GM19395 (cell line): ENCODE measurements around the gene WWOX.

Experiments used
- ATAC-seq: cut with Tn5 transposase; IDR thresholded peaks from one replicate; pipeline ENCODE4 v1.9.1; 2021; ENCODE audit warnings: mild to moderate bottlenecking, moderate library complexity; ENCODE audit not compliant: unreplicated experiment

Gene WWOX

DNA sequence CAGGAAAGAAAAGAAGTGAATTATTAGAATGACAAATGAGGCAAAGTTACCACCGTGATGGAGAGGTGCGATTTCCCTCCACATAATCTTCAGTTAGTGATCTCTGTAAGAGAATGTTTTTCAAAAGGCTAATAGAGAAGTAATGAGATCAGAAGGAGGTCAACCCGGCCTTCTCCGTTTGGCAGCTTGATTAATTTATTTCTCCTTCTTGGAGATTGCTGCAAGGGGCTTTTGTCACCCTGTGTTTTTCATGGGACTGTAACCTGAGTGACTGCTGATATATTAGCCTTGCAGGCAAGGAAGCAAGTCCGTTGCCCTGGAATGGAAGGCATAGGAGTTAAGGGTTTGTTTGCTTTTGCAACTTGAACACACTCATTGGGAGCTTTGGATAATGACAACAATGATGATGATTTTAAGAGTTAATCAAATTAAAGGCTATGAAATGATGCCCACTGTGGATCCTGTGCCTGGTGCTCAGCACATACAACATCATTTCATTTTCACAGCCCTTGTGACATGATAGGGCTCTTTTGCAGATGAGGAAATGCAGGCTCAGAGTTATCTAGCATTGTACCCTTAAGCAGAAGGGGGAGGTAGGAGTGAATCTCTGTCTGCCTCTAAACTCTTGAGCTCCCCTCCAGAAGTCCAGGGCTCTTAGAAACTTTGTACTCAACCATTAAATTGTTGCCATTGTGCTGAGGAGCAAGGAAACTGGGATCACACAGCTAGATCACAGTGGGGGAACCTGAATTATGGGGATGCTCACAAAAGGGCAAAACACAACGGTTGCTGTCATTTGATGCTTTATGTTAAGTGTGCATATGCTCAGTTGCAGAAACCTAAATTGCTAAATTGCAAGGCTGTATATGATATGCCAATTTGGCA is 226.3 kb downstream of the WWOX start:
- no peak for ATAC-seq

DNA sequence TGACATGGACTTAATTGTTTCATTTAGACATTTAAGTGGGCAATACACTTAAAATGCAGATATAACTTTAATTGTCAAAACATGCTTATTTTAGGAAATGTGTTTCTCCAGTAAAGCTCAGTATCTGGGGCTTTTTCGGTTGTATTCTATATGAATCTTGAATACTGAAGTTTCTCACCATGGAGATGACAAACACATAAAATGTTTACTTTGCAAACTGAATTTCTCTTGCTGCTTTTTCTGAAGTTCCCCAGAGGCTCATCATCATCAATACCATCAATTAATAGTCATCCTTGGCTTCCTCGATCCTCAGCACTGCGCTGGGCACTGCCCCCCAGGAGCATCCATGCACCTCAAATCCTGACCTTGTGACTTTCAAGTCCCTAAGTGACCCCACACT is 227.3 kb downstream of the WWOX start:
- ATAC-seq = no peak

- ATAC-seq = no peak
Measured at GRCh38 chr16:78331731-78332130, 232.3 kb downstream of the WWOX start.

GRCh38 chr16:78333808-78334207 is 234.4 kb downstream of the WWOX start:
- ATAC-seq = no peak

GRCh38 chr16:78340590-78340989 is 241.1 kb downstream of the WWOX start:
- no peak for ATAC-seq

DNA sequence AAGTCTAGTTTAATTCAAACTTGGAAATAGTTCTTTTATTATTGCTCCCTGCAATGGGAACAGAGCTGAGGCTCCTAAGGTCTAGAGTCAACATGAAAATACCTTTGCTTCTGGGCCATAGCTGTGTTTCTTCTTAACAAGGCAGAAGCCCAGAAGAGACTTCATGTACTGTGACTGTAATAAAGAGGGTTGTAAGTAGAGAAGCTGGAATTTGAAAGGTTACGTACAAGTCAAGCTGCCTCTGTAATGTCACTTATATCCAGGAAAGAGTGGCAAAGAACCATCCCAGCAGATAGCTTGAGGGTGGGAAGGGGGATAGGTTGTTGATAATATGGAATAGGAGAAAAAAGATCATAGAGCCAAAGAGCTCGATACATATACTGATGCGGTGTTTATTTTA is 248.6 kb downstream of the WWOX start:
- no peak for ATAC-seq

- ATAC-seq = no peak
Measured at GRCh38 chr16:78348886-78349285, 249.4 kb downstream of the WWOX start.

GRCh38 chr16:78352184-78352583 is 252.7 kb downstream of the WWOX start:
- ATAC-seq = no peak

DNA sequence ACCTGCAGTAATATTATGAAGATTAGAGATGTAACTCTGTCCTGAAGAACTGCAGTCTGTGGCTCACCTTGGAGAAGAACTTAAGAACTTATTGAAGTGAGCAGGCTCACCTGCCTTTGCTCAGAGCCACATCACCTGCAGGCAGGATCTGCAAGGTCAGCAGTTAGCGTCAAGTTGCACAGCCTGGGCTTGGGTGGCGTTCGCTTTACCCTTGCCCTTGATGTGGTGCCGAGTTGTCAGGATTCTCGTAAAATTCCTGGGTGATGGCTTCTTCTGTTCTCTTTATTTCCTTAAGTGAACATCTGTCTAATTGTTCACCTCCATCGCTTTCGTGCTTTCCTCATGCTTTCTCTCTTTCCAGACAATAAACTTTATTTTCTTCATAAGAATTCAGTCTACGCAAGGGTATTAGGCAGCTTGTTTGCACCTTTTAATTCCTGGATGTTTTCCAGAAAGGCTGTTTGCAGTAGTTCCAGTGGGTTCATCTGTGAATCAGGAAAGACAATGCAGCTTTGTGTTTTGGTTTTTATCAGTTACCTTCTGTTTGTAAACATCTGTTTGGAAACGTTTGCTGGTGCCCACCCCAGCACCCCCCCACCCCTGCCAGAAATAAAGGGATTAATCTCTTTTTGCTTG is 254.3 kb downstream of the WWOX start:
- ATAC-seq = no peak

- ATAC-seq = no peak
Measured at GRCh38 chr16:78362524-78363135, 263.2 kb downstream of the WWOX start.

GRCh38 chr16:78363843-78364555 is 264.5 kb downstream of the WWOX start:
- no peak for ATAC-seq

GRCh38 chr16:78364556-78364880 is 265.1 kb downstream of the WWOX start:
- ATAC-seq = no peak

DNA sequence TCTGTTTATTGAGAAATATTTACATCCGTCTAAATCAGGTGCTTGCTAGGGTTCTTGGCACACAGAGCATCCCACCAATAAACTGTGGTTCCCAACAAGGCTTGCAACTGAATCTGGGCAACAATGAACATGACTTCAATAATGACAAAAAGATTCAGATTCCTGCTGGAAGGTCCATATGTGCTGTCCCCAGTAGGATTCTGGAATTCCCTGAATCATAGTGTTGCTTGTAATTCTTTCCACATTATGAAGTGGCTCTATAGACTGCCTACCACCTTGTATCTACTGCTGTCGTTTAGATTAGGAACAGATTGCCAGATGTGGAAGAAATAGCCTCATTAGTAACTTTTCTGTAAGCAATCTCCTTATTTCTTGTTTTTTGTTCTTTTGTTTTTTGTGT is 265.9 kb downstream of the WWOX start:
- no peak for ATAC-seq

DNA sequence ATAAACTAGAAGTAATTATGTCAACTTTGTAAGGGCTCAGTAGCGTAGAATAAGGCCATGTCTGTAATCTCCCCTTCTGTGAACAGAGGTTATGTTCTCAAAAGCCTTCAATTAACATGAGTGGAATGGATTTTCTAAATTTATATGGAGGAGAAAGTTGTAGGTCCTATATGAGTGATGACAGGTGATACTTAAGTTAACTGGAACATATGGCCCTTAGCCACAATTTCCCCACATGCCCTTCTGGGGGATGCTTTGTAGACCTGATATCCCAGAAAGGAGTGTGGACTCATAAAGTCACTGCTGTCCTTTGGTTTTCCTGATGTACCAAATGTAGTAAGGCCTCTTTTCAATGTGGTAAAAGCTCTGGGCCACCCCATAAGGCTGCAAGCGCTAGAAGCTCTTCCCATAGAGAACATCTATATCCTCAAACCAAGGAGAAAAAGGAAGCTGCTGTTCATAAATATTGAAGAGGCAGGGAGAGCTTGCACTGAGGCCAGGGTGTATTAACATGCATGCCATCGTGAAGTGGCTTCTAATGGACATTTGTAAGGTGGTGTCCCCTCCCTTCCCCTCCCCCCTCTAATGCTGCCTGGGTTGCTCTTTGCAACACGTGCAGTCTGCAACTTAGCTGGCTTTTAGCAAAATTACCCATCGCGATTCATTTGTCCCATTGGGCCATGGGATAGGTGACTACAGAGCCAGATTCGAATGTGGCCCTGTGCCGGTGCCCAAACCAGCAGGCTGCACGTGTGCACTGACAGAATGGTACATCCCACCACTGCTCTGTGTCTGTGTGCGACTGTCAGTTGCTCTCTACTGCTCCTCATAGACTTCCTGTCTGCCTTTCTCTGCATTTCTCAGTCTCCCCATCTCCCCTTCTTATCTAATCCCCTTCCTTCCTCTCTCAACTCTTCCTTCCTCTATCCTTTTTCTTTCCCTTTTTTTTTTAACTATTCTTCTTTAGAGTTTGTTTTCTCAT is 269.0 kb downstream of the WWOX start:
- ATAC-seq = no peak

DNA sequence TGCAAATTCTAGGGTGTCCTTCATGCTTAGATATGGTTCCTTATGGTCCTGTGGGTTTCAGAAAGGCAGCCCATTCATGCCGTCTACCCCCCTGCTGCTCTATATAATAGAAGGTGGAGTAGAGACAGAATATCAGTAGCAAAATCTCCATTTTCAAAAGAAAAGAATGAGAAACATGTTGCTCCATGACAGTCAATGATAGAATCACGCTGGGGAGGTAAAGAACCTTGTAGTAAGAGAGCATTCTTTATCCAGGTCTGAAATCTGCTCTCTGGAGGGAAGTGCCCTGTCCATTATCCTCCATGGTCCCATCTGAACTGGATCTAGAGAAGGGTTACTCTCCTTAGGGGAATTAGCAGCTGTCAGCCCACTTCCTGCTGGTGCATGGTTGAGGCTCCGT is 272.8 kb downstream of the WWOX start:
- no peak for ATAC-seq

DNA sequence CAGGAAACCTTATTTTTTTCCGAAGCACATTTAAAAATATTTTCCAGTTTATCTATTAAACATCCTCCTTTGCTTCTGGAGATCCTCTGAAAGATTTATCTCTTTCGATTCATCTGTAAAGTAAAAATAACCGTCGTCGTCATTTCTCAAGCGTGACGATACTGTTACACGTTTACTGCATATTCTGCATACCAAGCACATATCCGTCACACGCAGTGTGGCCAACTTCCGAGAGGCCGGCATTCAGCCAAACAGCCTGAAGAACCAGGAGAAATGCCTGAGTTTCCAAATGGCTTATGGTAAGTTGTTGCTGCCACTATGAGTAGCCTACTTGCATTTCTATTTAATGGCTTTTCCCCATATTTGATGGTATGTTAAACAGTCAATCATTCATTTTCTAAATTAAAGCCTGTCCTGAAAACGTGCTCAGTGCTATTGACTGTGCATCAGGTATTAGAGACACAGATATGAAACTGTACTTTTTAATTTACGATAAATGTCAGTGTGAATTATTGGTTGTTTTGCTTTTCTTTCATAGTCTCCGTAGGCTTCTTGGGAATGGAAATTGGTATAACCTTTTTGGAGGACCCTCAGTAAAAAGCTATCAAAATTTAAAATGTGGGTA is 275.7 kb downstream of the WWOX start:
- no peak for ATAC-seq

GRCh38 chr16:78376452-78376851 is 277.0 kb downstream of the WWOX start:
- ATAC-seq = no peak

- no peak for ATAC-seq
Measured at GRCh38 chr16:78377312-78377711, 277.9 kb downstream of the WWOX start.

GRCh38 chr16:78381060-78381459 is 281.6 kb downstream of the WWOX start:
- ATAC-seq = no peak

DNA sequence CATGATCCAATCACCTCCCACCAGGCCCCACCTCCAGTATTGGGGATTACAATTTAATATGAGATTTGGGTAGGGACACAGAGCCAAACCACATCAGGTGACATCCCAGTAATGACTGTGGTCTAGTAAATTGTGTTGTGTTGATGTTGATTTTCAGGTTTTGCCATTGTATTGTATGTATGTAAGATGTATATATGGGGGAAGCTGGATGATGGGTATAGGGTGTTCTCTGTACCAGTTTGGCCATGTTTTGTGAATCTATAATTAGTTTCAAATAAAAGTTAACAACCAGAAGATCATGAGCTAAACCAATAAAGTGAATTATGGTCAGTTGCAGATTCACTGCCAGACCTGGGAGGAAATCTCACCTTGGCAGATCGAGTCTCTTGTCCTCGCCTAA is 283.7 kb downstream of the WWOX start:
- no peak for ATAC-seq
